HG02678 (cell line): ENCODE results near the gene ABLIM2.

ENCODE experiments used
- ATAC-seq: cut with Tn5 transposase; IDR thresholded peaks from one replicate; pipeline ENCODE4 v1.9.1; 2021; ENCODE audit warnings: mild to moderate bottlenecking, moderate library complexity; ENCODE audit not compliant: unreplicated experiment

The ABLIM2 gene

DNA sequence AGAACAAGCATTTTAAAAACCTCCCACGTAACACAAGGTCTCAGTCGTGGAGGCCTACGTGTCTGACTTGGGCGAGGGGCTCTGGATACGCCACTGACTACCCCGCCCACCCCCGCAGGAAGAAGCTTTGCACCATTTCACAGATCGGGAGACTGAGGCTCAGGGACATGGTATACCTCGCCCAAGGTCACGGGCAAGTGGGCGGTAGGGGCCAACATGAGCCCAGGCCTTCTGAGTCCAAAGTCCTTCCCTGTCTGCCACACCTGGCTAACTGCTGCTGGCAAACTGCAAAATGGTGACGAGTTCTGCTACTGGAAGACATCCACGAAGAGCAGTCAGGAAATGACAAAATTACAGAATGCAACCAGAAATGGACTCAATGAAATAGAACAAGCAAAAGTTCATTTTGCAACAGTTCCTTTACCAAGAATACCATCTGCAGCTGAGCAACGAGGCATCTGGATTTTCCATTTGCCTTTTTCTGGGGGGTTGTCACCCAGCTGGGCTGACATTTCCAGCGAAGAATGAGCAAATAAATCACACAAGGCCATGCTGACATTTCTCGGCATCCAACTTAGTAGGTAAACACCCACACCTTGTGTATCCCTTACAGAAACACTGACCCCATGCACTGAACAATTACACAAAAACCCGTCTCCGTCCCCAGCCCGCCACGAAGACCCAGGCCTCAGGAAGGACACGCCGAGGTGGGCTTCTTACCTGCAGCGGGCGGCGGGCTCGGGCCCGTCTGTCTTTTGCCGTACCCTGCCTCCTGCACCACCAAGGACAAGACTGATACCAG is 148.7 kb downstream of the ABLIM2 start:
- ATAC-seq, result no peak

DNA sequence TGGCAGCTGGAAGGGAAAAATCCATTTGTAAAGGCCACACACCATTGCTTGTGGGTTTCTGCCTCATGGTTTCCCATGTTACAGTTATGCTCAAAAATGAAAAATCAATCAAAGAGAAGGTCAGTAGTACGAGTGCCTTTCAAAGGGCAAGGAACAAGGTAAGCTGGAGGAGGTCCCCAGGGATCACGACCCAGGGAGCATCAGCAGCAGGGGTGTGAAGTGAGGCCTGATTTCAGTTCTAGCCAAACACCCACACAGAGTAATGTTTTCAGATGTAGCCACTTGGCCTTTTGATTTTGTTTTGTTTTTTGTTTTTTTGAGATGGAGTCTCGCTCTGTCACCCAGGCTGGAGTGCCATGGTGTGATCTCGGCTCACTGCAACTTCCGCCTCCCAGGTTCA is 149.5 kb downstream of the ABLIM2 start:
- no peak for ATAC-seq

DNA sequence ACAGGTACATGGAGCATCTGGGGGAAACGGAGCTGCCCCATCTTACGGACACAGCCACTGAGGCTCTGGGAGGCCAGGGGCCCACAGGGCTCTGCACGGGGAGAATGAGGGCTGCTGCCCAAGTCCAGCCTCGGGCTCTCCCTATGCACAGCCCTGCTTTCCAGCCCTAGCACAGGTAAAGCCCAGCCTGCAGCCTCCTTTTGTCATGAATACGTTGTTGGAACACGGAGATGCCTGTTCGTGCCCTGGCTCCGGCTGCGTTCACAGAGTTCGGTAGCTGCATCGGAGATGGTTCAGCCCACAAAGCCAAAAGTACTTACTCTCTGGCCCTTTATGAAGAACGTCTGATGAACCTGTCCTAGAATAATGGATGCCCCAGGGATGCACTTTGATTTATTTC is 150.2 kb downstream of the ABLIM2 start:
- ATAC-seq, result no peak

DNA sequence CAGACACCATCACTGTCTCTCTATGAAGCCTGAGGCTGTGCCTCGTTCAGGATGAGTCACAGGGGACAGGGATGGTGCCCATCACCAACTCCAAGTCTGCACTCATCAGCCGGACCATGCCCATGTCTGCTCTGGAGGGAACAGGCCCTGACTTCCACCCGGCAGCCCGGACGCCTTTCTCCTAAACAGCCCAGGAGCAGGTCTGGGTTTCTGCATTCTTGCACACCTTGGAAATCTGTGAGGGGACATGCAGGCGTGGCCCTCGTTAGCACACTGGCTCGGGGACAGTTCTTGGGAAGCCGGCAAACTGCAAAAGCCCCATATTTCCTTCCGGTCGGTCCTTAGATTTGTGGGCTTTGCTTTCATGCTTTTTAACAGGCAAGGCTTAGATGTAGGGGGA is 151.0 kb downstream of the ABLIM2 start:
- no peak for ATAC-seq

DNA sequence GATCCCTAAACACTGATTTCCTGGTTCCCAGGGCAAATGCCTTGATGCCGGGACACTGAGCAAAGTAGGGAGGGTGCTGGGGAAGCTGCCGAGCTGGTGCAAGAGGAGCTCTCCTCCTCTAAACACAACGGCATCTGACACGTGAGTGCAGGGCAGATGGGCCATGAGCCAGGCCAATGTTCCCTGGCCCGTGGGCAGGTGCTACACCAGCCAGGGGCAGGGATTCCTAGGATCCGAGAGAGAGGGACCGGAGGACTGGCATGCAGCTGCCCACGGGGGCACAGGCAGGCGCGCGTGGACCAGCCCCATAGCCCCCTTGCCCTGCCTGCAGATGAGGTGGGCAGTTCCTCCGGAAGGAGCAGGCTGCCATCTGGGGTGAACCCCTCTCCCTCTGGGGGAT is 152.1 kb downstream of the ABLIM2 start:
- ATAC-seq, result no peak

DNA sequence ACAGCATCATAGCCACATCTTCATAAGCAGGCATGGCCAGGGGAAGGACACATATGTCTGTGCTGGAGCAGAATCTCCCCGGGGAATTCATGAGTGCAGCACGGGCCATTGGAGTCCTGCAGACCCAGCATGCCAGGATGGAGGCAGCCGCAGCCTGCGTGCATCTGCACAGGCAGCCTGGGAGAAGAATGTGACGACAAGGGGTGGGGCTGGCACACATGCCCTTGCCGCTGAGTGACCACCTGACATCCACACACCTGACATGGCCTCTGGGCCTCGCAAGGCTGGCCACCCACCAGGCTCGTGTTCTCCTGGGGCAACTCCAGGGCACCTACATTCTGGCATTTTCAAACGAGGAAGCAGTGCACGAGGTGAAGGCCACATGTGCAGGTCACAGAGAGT is 152.8 kb downstream of the ABLIM2 start:
- ATAC-seq, result no peak

DNA sequence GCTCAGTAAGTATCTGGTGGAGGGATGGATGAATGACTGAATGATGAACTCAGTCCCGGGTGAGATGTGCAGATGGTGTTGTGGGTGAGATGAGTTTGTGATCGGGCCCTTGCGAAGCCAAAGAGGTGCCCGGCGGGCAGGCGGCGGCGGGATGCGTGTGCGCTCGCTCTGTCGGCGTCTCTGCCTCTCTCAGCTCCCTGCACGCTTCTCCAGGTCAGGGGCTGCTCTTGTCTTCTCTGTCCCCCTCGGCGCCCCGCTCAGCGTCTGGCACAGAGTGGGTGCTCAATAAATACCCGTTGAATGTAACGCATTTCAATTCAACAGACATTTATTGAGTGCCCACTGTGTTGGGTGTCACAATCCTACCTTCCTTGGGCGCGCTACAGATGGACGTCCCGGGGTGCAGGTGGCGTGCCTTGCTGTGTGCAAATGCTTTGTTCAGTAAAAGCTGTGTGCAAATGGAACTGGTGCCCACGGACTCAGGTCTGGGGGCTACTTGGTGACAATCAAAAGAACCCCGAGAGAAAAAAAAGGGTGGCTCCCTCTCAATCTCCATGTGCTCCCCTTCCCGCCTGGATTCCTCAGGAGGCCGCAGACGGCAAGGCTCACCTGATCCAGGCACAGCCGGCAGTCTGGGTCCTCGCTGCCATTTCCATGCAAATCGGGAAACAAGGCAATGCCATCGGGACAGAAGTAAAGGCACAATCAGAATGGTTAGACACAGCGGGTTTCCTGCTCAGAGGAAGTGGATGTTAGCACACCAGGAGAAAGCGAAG is 153.4 kb downstream of the ABLIM2 start:
- no peak for ATAC-seq

DNA sequence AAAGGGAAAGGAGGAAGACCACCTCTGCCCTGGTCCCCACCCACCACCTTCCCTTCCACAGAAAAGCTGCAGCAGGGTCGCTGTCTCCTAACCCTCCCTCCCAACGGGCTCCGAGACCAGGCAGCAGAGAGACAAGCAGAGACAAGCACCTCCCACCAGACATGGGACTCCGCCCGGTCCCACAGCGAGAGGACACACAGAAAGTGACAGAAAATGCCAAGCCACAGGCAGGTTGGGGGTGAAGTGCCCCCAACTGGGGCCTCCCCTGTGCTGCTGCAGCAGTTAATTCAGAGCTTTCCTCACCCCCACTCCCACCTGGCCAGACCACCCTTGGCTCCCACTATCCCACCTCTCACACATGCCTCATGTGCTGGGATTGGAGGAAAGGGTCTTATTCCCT is 154.5 kb downstream of the ABLIM2 start:
- ATAC-seq, result no peak

DNA sequence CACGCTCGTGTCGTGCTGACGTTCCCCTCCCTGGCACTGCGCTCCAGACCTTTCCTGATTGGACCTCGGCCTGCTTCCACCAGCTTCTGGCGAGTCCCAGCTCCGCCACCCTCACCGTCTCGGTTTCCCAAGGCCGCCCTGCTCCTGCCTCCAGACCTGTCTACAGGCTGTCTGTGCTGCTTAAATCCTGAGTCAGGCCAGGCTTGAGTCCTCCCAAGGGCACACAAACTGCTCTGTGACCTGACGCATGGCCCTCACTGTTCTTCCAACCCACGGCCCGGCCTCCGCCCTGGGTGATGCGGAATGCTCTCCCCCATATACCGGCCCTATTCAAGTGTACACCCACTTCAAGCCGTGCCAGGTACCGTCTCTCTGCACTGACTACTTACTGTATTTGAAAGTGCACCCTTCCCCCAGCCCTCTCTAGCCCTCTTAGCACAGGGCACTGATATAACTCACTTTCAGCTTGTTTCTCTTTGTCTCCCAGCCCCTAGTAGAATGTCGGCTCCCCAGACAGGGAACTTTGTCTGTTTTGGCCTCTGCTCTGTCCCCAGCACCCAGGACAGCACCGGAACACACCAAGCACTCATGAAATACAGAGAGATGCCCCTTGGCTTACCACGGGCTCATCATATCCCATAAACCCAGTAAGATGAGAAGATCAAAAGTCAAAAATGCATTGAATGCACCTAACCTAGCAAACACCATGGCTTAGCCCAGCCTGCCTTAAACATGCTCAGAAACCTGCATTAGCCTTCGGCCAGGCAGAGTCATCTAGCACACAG is 155.9 kb downstream of the ABLIM2 start:
- no peak for ATAC-seq

DNA sequence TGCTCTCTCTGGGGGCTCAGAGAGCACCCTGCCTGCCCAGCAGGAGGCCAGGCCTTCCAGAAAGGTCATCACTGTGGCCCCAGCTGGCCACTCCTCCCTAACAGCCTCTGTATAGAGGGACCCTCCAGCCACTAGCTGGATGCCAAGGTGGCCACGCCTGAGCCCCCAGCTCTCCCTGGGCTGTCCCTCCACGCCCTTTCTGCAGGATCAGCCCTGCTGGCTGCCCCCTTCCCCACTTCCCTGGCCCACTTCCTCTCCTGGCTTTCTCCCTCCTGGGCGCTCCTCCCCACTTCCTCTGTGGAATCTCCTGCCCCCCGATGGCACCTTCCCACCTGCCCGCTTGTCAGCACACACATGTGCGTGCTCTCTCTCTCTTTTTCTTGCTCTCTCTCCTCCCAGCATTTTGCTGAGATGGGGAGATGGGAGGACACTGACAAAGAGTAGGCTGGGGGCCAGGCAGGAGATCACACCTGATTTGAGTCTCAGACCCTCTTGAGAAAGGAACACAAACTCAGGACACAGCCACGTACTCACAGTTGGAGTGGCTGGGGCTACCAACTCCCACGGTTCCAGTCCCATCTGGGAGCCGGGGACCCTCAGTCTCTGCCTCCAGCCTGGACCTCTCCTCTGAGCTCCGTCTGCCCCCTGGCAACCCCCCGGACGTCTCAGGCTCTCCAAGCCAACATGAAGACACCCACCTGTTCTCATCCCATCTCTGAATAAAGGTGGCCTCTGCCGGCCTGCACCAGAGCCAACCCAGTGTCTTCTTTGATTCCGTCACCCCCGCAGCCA is 156.9 kb downstream of the ABLIM2 start:
- ATAC-seq, result no peak

DNA sequence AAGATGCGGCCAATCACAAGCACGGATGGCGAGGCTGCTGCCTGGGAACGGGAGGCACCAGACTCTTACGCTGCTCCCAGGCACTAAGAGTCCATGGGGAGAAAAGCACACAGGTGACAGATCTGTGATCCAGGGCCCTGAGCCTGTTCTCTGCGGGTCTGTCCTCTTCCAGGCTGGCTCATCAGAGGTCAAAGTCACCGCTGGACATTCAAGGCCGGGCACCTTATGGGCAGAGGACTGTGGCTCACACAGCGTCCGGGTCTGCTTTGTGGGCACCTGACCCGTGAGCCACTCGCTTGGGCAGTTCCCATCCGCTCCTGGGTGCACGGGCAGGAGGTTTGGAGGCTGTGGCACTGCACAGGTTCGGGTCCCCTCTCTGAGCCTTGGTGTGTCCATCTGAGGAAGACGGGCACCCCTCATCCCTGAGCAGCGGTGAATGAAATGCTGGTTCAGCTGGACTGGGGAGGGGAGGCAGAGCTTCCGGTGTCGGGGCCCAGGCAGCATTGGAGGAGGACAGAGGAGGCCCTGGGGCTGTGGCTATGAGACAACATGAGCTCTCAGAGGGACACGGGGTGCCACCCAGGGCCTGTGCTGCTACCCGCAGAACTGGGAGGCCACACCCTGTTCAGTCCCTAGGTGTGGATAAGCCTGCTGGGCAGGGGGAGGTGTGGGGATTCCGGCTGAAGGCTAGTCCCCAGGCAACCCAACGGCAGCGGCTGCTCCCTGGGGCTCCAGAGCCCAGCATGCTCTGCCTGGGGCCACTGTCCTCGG is 157.7 kb downstream of the ABLIM2 start:
- no peak for ATAC-seq

DNA sequence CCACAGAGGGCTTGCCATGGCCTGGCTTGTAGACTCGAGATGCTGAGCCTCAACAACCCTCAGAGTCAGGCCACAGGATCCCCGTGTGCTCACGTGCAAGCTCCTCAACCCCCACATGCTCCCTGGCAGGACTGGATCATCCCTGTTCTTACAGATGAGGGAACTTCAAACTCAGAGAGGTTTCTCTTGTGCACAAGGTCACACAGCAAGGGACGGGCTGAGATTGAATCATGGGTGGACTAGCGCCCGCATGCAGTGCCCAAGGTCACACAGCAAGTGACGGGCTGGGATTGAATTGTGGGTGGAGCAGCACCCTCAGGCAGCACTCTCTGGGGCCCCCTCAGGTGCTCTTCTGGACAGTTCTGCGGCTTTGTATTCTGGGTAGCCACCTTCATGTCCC is 158.4 kb downstream of the ABLIM2 start:
- ATAC-seq, result no peak

DNA sequence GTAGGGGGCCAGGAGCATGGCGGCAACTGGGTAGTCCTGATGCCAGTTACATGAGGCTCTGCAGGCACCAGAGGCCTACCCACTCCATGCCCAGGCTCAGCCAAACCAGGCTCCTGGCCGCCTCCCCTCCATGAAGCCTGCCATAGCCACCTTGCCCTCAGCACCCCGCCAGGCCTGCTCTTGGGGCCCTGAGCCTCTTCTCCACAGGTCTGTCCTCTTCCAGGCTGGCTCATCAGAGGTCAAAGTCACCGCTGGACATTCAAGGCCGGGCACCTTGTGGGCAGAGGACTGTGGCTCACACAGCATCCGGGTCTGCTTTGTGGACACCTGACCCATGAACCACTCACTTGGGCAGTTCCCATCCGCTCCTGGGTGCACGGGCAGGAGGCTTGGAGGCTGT is 158.9 kb downstream of the ABLIM2 start:
- no peak for ATAC-seq

DNA sequence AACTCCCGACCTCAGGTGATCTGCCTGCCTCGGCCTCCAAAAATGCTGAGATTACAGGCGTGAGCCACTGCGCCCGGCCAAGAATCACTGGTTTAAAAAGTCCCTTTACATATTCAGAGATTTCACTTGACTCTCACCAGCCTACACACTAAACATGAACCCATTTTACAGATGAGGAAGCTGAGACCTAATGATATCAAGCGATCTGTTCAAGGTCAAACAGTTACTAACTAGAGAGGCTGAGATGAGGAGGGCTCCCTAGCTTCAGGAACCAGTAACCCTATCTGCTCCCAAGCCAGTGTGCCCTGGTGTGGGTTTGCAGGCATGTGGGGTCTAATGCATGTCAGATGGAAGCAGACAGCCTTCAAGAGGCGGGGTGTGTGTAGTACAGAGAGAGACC is 159.3 kb downstream of the ABLIM2 start:
- no peak for ATAC-seq

DNA sequence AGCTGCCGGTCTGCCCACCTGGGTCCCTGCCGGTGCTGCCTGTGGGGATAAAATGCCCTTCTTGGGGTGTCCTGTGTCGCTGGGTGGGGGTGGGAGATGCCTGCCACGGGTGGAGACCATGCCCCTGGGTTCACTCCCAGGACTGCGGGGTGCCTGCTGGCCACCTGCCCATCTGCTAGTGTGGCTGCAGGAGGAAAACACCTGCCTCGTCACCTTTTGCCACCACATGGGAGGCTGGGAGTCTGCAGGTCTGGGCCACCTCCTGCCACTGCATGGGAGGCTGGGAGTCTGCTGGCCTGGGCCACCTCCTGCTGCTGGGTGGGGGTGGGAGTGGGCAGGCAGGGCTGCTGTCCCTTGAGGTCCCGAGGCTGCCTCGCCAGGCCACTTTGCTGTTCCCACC is 160.2 kb downstream of the ABLIM2 start:
- ATAC-seq, result no peak

DNA sequence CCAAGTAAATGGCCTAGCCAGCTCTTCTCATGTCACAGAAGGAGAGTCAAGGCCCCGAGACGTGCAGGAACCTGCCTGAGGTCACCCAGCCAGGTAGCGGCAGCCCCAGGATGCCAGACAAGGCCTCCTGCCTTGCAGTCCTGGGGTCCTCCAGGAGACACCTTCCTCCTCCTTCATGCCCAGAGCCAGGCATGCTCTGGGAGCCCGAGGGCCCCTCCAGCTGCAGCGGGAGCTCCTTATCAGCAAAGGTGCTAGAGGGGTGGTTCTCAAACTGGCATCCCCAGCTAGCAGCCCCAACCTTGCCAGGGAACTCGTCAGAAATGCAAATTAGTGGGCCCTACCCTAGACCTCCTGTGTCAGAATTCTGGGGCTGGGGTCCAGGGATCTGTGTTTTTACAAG is 162.7 kb downstream of the ABLIM2 start:
- ATAC-seq, result no peak

DNA sequence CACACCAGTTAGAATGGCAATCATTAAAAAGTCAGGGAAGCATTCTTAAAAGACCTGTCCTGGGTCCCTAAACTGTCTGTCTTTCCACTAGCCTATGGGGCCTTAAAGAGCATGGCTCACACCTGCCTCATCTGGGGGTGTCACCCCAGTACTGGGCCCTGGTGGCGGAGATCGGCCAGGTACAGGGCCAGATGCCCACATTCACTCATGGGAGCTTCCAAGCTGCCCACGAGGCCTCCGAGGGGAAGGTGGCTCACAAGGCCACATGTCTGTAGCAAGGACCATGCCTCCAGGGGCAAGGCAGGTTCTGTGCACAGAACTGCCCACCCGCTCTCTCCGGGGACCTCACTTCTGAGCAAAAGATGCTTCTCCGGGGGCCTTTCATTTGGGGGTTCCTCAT is 163.5 kb downstream of the ABLIM2 start:
- ATAC-seq, result no peak

DNA sequence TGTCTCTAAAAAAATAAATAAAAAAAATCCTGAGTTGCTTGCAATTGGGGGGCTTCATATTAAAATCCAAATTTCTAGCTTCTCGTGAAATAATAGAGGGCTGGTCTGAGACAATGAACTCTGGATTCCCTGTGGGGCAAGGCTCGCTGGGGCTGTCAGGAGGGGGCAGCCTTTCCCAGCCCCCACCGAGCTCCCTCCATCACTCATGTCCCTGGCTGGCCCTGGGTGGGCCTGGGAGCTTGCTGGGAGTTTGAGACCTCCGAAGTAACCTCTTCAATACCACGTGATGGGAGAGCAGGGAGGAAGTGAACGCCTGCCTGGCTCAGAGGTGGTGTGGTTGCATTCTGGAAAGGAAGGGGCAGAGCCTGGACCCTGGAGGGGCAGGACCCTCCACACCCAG is 164.9 kb downstream of the ABLIM2 start:
- no peak for ATAC-seq

DNA sequence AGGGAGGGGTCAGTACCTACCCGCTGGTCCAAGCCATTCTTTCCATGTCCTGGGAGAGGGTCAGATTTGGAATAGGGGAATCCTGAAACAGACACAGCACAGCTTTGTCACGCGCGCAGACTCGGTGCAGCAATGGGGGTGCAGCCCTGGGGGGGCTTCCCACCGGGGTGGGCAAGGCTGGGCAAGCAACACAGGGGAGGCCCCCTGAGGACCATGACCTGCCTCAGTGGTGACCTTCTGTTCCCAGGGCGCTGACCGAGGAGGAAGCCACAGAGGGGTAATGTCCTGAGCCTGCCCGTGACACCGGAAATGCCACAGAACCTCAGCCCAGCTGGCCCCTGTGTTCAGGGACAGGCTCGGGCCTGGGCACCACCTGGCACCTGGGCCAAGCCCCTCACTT is 165.8 kb downstream of the ABLIM2 start:
- no peak for ATAC-seq

DNA sequence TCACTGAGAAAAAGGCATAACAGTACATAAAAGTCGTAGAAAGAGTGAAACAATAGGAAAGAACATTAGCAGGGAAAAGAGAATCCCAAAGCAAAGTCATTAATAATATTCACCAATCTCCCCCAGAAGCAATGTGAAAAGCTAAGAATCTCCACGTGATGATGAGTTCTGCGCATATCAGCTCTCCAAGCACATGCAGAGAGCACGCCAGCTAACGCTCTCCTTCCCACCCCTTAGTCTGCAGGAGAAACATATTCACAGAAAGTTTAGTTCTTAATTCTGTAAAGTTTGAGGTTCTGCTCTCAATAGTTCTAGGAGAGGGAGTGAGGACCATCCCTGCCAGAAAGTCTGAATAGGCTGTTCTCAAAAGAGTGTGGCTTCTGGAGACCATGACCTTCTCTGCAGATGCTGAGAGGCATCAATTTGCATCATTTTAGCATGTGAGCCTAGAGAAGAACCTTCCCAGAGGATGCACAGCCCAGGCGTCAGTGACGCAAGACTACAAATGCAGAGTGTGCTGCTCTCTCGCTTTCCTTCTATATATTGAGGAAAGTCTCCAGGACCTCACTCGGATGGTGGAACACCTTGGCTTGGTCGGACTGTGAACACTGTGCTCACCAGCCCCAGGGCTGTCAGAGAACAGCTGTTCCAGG is 167.7 kb downstream of the ABLIM2 start:
- ATAC-seq, result no peak
